ENCODE results near the gene ATXN7. TPM values are rescaled to one million over a fixed set of nuclear protein-coding genes. Genes with fewer than 3 reads are reported as not detected.

ATXN7 gene
- total and polyA plus RNA-seq, 2 of the 13 experiments (the other 11 are each of a cell fraction or from before 2014, with no cell fraction given): 13.8 to 20.0 TPM

GRCh38 chr3:63863150-63864007 lies at the start of gene ATXN7, which contains the start of gene THOC7 (continued):
- TF ChIP-seq POLR2G (IDR thresholded peaks at IDR 0.05; ENCODE audit: low read depth, low read length) (peak; percentile 53; the same call in 1 of the 2 replicates), DRAP1 (CRISPR knock-in tag; IDR thresholded peaks at IDR 0.05) (no peak), ZSCAN9 (CRISPR knock-in tag; IDR thresholded peaks at IDR 0.05; ENCODE audit: borderline replicate concordance) (no peak), ZNF83 (CRISPR knock-in tag; IDR thresholded peaks at IDR 0.05; ENCODE audit: borderline replicate concordance) (no peak), ELF4 (CRISPR knock-in tag; IDR thresholded peaks at IDR 0.05; ENCODE audit: borderline replicate concordance) (no peak), ISX (CRISPR knock-in tag; conservative IDR thresholded peaks at IDR 0.05) (0 out of 2 replicates have a peak, but pooled peaks have one; percentile 42), MEIS2 (CRISPR knock-in tag; IDR thresholded peaks at IDR 0.05) (peak; percentile 84), ZNF317 (CRISPR knock-in tag; IDR thresholded peaks at IDR 0.05) (no peak), ZC3H13 (CRISPR knock-in tag; IDR thresholded peaks at IDR 0.05) (0 out of 2 replicates have a peak, but pooled peaks have one; percentile 37), AHDC1 (CRISPR knock-in tag; IDR thresholded peaks at IDR 0.05; ENCODE audit: borderline replicate concordance) (no peak), RORA (CRISPR knock-in tag; IDR thresholded peaks at IDR 0.05) (no peak), MED8 (CRISPR knock-in tag; IDR thresholded peaks at IDR 0.05; ENCODE audit: insufficient replicate concordance) (no peak), GATA4 (IDR thresholded peaks at IDR 0.05; ENCODE audit: borderline replicate concordance, low read depth) (no peak), ZNF280D (CRISPR knock-in tag; IDR thresholded peaks at IDR 0.05) (no peak), ATF2 (CRISPR knock-in tag; IDR thresholded peaks at IDR 0.05) (no peak), MIER3 (CRISPR knock-in tag; IDR thresholded peaks at IDR 0.05; ENCODE audit: borderline replicate concordance) (no peak), MLLT10 (CRISPR knock-in tag; IDR thresholded peaks at IDR 0.05) (no peak)

Data from HepG2 (cell line).